GM03348 (cell line): Measurements from ENCODE around the gene PHTF1.

Source experiments
- DNase-seq: peaks from one replicate; pipeline ENCODE4 v3.0.0; 2012; ENCODE audit warnings: low spot score

PHTF1 gene

DNA sequence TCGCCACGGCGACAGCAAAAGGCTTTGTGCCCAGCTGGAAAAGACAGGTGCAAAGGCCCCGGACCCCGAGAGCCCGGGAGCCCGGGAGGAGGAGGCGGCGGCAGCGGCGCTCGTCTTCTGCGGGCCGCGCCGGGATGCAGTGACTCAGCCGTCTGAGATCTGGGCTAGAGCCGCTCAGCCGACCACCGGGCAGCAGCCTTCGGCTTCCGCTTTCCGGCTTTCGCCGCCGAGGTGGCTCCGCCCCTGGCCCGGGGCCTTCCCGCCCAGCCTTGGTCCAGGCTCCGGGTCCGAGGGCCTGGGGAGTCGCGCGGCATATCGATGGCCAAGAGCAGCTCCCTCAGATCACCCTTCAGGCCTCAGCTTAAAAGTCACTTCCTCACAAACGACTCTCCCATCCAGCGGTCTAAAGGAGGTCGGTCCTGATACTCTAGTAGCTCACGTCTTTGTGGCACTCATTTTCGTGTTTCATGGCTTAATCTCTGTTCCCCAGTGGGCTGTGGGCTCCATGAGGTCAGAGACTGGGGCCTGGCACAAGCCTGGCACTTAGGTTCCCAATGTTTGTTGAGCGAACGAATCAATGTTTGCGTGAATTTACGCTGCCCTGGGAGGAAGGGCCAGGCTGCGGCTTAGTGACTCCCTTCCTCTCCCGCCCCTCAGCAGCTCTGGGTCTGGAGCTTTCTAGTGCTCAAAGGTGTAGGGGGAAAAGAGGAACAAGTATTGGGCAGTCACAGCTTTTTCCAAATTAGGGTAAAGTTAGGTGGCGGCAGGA lies at the start of gene PHTF1:
TSS of gene PHTF1 (minus strand) at position 154 of the 769 bp plus-strand sequence. CDS start 783 bp downstream, outside the sequence.
- DNase-seq, result peak; percentile 92

DNA sequence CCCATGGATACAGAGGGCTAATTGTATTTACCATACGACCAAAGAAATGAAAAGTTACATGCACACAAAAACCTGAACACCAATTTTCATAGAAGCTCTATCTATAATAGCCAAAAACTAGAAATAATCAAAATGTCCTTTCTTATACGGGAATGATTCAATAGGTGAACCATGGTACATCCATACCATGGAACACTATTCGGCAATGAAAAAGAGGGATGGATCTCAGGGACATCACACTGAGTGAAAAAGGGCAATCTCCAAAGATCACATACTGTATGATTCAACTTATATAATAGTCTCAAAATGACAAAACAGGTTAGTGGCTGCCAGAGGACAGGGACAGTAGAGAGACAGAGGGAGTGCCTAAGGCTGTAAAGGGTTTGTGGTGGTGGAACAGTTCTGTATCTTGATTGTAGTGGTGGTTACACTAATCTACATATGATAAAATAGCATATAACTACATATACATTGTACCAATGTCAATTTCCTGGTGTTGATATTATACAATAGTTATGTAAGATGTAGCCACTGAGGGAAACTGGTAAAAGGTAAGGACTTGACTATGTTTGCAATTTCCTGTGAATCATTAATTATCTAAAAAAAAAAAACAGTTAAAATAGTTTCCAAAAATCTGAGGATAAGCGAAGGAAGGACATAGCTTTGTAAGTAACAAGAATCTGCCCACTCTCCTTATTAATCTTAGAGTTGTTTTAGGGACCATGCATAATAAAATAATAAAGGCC lies 49.3 kb upstream of the PHTF1 start:
- DNase-seq, result no peak

DNA sequence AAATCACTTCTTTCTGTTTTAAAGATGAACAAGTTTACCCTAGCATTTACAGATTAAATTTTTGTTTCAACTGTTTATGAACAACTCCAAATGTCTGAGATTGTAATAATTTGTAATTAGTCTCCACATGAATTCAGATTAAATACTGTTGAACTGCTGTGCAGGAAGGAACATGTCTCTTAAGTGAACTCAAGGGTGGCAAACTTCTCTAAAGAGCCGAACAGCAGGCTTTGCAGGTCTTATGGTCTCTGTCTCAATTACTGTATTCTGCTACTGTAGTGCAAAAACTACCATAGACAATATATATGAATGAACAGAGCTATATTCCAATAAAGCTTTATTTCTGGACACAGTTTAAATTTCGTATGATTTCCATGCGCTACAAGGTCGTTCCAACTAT lies 46.4 kb upstream of the PHTF1 start:
- no peak for DNase-seq

DNA sequence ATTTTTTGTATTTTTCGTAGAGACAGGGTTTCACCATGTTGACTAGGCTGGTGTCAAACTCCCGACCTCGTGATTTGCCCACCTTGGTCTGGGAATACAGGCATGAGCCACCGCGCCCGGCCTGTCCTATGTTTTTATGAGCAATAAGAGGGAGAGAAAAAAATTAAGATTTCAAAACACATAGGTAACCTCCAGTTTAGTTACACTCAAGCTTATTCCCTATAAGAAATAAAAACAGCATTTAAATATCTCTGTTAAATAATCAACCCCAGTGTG lies 45.9 kb upstream of the PHTF1 start:
- no peak for DNase-seq

DNA sequence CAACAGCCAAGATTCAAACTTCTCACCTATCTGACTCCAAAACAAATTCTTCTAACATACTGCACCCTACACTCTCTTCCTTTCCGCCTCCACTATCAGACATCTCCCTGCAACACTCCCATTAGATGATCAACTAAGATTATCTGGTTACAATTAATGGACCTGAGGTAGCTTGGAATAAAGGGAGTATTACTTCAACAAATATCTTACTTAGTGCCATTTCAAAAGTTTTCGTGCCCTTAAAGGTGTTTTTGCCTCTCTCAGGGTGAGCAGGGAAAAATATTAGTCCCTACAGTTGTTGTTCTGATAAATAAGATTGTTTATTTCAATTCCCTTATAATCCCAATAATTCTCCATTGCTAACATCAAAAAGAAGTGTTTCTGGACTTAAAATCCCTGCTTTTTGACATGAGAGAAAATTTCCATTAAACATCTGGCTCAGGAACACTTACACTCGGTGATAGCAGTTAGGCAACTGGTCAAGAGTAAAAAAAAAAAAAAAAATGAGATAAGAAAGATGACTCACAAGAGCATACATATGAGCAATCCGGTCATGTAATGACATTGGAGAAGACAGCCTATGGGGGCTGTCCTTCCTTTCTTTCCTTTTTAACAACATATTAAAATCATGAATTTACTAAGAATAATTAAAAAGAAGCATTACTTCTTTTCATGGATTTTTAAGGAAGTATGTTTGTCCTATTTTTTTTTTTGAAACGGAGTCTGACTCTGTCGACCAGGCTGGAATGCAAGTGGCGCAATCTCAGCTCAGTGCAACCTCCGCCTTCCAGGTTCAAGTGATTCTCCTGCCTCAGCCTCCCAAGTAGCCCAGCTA lies 45.4 kb upstream of the PHTF1 start:
- peak; percentile 59 for DNase-seq

DNA sequence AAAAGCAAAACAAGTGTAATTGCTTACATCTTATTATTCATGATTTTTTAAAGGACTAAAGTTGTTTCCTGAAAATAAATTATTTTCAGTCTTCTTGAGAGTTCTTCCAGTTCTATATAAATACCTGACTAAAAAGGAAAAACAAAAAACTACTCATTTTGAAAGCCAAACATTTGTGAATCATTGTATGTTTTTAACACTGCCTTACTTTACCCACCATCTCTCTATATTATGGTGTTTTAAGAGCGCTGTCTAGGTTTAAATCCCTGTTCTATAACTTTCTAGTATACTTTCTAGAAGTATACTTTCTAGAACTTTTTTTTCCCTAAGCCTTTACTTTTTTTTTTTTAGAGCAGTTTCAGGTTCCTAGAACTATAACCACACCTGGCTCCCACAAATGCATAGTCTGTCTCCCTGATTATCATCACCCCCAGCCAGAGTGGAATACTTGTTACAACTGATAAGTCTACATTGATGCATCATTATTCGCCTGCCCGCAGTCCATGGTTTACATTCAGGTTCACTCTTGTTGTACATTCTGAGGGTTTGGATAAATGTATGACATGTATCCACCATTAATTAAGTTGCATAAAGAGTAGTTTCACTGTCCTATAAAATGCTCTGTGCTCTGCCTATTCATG lies 43.2 kb upstream of the PHTF1 start:
- no peak for DNase-seq

DNA sequence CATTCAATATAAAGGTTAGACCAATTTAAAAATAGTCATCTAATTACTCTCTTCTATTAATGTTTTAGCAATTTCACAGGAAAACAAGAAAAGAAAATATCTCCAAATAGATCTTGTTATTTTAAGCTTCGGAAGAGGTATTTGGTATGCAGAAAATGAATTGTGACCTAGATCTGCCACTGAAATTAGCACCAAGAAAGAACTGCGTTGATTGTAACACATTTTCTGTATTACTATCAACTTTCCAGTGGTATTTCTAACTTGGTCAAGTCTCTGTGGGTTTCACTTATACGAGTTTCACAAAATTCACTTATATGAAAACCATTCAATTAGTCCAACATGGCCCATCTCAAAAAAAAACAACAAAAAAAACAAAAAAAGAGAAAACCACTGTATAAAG lies 41.2 kb upstream of the PHTF1 start:
- no peak for DNase-seq

DNA sequence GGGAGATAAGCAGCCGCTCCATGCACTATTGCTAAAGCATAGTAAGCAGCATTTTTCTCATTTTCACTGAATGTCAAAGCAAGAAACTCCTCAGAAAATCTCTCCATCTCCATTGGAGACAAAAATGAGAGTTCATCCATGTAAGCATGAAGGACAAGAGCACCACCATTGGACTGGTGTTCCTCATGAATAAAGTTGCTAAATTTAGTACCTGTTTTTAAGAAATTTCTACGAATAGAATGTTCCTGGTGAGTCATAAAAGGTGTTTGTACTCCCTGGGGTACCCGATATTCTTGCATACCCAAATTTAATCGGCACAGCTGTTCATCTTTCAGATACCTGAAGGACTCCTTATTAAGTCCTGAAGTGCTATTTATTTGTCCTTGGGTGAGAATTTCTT lies 38.2 kb upstream of the PHTF1 start:
- no peak for DNase-seq

DNA sequence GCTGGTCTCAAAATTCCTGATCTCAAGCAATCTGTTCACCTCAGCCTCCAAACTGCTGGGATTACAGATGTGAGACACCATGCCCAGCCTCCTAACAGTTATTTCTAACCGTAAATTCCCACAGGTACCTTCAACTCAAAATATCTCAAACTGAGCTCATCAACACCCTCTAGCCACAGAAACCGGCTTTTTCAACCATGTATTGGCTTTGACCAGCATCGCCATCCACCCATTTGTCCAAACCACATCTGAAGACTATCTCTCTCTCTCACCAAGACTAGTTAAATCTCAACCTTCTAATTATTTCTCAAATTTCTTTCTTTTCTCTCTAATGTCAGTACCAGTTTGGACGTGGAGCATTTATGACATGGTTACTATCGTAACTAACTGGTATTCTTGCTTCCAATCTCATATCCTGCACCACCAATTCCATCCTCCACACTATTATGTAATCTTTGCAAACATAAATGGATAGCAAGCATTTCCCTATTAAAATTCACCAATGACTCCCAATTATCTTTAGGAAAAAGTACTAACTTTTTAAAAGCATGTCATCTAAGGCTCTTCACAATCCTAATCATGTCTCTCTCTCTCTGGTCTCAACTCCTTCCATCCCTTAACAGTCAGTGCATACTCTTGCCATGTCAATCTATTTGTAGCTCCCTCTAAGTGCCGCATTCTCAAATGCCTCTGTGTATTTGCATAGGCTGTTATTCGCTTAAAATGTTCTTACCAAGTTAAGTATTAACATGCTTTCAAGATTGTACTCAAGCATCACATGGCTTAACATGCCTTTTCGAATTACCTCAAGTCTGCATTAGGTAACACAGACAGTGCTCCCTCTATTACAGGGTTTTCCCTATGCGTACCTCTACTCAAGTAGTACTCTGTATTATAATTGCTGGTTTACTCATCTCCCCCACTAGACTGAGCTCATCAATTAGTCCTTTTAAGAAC lies 34.9 kb upstream of the PHTF1 start:
- DNase-seq, result no peak

DNA sequence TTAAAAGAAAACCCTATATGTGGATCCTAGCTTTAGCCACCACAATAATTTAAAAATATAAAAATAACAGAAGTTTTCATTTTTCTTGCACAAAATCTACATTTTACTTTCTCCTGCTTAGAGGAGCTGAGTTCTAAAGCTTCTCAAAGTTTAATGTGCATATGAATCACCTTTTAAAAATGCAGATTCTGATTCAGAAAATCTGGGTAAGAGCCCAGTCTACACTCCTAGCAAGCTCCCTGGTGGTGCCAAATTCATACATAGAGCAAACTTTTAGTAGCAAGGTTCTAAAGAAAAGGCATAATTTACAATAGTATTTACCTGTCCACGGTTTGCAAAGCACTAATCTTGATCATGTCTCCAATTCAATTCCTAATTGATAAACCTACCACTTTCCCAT lies 33.7 kb upstream of the PHTF1 start:
- DNase-seq, result peak; percentile 63

DNA sequence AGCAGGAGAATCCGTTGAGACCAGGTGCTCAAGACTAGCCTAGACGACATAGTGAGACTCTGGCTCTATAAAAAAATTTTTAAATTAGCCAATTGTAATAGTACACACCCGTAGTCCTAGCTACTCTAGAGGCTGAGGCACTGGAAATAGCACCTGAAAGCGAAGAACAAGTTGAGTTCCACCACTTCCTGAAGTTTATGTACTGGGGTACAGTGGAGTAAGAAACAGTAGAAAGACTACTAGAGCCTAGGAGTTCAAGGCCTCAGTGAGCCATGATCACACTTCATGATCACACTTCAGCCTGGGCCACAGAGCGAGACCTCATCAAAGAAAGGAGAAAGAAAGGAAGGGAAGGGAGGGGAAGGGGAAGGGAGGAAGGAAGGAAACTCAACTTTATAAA lies 33.2 kb upstream of the PHTF1 start:
- no peak for DNase-seq

DNA sequence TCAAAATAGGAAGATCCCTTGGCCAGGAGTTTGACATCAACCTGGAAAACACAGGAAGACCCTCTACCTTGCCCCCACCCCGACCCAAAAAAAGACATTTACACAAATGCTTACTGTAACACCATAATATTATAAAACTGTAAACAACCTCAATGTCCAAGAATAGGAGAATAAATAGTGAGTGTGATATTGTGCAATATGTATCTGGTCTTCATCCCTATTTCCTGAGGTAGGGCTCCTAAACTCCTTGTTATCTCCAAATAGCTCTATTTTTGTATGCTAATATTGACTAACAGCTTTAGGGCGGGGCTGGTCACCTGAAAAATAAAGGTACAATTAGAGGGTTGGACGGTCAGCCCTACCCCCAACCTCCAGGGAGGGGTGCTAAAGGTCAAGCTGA lies 29.5 kb upstream of the PHTF1 start:
- DNase-seq, result no peak

DNA sequence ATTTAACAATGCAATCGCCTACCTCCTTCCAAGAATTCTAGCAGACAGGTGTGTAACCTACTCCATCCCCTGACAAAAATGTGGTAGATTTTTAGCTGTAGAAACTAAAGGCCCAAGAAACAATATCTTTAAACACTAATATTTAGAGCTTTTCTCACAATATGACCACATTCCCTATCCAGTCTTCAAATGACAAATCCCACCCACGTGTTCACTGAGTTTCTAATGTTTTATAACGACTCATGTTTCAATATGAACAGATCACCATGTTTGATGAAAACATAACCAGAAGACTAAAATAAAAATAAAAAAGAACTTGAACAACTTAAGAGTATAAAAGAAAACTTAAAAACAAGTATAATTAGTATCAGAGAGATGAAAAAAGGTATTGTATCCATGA lies 28.4 kb upstream of the PHTF1 start:
- DNase-seq, result no peak

DNA sequence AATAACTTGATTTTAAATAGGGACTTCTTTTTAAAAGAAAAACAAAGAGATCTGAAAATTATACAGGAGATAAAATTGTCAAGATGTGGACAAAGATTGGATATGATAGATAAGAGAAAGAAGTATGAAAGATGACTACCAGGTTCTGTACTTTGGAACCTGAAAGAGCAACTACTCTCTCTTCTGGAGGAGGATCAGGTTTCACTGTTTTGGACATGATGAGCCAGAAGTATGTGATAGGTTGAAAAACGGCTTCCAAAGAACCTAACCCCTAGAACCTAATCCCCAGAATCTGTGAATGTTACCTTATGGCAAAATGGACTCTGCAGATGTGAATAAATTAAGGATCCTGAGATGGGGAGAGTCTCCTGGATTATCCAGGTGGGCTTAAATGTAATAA lies 26.8 kb upstream of the PHTF1 start:
- no peak for DNase-seq

DNA sequence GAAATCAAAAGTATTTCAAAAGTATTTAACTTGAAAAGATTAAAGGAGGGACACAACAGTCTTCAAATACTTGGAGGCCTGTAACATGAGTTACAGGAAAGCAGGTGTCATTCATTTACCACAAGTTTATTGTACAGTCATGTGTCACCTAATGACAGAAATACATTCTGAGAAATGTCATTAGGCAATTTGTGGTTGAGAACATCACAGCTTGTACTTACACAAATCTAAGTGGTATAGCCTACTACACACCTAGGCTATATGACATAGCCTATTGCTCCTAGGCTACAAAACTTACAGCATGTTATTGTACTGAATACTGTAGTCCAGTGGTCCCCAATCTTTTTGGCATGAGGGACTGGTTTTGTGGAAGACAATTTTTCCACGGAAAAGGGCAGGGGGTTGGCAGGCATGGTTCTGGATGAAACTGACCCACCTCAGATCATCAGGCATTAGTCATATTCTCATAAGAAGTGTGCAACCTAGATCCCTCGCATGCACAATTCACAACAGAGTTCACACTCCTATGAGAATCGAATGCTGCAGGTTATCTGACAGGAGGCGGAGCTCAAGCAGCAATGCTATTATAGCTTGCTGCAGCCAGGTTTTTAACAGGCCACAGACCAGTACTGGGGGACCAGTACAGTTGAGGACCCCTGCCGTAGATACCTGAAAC lies 25.0 kb upstream of the PHTF1 start:
- DNase-seq, result no peak

DNA sequence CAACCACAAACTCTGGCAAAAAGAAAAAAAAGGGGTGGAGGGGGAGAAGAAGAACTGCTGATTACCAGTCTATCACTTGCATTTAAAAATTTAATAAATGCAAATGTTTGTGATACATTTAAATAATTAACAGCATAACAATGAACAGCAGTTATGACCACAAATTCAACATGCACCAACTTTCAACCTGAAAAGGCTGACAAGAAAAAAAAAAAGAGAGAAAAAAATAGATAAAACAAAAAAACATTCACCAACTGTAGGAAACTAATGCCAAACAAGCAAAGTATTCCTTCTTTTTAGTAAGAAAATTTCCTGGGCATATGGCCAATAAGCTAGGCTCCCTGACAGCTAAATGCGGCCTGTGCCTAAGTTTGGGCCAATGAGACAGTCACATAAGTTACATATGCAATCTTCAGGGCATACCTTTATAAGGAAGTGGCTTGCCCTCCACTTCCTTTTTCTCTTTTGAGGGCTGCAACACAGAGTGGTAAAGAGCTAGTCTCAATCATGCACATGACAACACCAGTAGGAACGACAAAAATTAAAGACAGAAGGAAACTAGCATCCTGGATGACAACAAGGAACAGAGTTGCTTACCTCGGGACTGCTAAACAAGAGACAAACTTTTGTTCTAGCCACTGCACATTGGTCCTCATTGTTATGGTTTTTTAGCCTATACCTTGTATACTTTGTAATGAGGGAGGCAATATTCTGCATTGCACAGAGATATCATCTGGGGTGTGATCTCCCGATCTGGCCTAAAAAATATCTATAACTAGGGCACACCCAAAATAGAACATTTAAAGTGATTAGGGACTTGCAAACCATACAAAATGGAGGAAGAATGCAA lies 24.2 kb upstream of the PHTF1 start:
- DNase-seq, result peak; percentile 29

DNA sequence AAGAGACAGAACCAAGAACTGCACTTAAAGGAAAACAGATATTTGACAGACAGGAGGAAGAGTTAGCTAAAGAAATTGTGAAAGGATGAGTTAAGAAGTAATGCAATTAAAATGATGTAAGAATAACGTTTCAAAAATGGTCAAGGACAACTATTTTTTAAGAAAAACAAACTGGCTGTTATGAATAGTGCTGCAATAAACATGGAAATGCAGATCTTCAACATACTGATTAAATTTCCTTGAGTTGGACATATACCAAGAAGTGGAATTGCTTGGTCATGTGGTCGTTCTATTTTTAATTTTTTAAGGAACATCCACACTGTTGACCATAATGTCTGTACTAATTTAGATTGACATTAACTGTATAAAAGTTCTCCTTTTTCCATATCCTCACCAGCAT lies 23.1 kb upstream of the PHTF1 start:
- no peak for DNase-seq

DNA sequence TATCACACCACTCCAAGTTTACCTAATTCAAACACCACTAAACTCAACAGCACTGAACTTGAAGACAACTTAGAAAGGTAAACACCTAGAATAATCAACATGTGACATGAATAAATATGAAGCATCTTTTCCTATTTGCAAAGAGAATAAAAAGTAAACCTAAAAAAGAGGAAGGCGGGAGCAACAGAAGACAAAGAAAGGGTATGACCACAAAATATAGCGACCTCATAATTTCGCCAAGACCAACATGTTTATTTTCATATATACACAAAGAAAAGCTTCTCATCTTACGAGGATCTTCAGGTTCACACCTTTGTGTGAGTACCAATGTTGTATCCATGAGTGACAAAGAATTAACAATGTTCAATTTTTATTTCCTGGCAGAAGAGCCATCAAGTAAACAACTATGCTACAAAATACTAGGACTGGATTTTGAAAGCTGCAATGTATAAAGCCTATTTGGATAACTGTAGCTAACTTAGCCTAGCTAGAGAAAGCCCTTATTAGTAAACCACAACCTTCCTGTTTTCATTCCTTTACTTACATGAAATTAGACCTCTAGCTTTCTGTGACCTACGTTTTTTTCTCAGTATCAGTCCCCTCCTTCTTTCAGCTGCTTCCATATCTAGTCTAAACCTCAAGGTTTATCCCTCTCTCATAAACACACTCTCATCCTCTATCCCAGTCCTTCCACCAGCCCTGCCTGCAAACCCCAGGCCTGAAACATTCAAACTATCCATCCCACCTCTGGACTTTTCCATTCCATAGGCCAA lies 21.3 kb upstream of the PHTF1 start:
- DNase-seq, result no peak

DNA sequence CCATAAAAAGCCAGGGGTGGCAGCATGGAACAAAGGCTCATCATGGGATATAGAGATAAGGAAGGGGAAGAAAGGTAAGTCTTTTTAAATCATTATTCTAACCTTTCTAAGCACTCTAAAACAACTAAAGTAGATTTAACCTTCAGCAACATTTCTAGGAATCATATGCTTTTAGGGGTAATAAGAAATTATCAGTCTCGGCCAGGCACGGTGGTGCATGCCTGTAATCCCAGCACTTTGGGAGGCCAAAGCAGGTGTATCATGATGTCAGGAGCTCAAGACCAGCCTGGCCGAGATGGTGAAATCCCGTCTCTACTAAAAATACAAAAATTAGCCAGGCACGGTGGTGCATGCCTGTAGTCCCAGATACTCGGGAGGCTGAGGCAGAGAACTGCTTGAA lies 20.3 kb upstream of the PHTF1 start:
- DNase-seq, result no peak
